C4-2B (cell line): Measurements from ENCODE around the gene DRC3.

ENCODE experiments used
- H3K27ac ChIP-seq: fragments of 450-650 bp; 2 replicates; pipeline ENCODE4 v1.5.1; 2017
- ZFX ChIP-seq: fragments of 450-650 bp; IDR thresholded peaks from 2 replicates; pipeline ENCODE4 v1.6.1; 2017
- TF ChIP-seq, protein P1 (sequence below): fragments of 450-650 bp; conservative IDR thresholded peaks from 2 replicates; pipeline ENCODE4 v1.5.1; 2017; ENCODE audit warnings: mild to moderate bottlenecking

DRC3 gene

GRCh38 chr17:17960500-17961030 is 12.1 kb upstream of the DRC3 start:
- no peak for TF ChIP-seq ZFX
- TF ChIP-seq, protein P1, sequence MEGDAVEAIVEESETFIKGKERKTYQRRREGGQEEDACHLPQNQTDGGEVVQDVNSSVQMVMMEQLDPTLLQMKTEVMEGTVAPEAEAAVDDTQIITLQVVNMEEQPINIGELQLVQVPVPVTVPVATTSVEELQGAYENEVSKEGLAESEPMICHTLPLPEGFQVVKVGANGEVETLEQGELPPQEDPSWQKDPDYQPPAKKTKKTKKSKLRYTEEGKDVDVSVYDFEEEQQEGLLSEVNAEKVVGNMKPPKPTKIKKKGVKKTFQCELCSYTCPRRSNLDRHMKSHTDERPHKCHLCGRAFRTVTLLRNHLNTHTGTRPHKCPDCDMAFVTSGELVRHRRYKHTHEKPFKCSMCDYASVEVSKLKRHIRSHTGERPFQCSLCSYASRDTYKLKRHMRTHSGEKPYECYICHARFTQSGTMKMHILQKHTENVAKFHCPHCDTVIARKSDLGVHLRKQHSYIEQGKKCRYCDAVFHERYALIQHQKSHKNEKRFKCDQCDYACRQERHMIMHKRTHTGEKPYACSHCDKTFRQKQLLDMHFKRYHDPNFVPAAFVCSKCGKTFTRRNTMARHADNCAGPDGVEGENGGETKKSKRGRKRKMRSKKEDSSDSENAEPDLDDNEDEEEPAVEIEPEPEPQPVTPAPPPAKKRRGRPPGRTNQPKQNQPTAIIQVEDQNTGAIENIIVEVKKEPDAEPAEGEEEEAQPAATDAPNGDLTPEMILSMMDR, result no peak
- 0 out of 2 replicates have a peak overlapping the region, but pooled peaks have one; percentile 16 for H3K27ac ChIP-seq

DNA sequence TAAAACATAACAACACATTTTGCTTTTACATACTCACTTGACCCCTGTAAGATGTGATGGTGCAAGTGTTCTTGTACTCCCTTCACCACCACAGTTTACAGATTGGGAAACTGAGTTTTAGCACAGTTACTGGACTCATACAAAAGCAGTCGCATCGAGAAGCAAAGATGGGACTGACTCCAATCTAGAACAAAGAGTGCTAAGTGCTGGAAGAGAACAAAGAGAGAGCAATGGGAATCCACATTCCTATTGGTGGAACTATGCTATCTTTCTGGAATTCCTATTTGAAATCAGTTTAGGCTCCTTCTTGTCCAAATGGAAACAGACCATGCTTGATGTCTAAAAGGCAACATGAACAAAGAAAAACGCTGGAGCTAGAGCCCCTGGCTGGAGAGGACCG is 9.6 kb upstream of the DRC3 start:
- TF ChIP-seq, protein P1, result no peak
- TF ChIP-seq ZFX, result no peak
- H3K27ac ChIP-seq, result no peak overlapping the region

- TF ChIP-seq, protein P1, result no peak
- no peak for TF ChIP-seq ZFX
- H3K27ac ChIP-seq, result no peak overlapping the region
These were observed 8.8 kb upstream of the DRC3 start for GRCh38 chr17:17963694-17964436.

- TF ChIP-seq, protein P1, result no peak
- no peak for TF ChIP-seq ZFX
- no peak overlapping the region for H3K27ac ChIP-seq
These were observed 8.0 kb upstream of the DRC3 start for GRCh38 chr17:17964710-17965109.

GRCh38 chr17:17965152-17965721 is 7.4 kb upstream of the DRC3 start:
- H3K27ac ChIP-seq, result no peak overlapping the region
- TF ChIP-seq ZFX, result no peak
- TF ChIP-seq, protein P1, result no peak

DNA sequence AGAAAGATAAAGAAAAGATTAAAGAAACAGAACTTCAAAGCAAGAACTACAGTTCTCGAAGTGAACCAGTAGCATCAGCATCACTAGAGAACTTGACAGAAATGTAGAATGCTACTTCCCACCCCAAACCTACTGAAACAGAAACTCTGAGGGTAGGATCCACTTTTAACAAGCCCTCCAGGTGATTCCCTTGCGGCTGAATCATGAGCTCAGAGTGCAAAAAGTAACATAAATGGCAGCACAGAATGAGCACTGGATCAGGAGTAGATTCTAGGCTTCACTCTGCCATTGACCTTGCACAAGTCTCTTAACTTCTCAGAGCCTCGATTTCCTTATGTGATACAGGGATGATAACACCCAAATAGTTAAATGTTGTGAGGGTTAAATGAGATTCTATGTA is 6.3 kb upstream of the DRC3 start:
- TF ChIP-seq, protein P1, result no peak
- TF ChIP-seq ZFX, result no peak

DNA sequence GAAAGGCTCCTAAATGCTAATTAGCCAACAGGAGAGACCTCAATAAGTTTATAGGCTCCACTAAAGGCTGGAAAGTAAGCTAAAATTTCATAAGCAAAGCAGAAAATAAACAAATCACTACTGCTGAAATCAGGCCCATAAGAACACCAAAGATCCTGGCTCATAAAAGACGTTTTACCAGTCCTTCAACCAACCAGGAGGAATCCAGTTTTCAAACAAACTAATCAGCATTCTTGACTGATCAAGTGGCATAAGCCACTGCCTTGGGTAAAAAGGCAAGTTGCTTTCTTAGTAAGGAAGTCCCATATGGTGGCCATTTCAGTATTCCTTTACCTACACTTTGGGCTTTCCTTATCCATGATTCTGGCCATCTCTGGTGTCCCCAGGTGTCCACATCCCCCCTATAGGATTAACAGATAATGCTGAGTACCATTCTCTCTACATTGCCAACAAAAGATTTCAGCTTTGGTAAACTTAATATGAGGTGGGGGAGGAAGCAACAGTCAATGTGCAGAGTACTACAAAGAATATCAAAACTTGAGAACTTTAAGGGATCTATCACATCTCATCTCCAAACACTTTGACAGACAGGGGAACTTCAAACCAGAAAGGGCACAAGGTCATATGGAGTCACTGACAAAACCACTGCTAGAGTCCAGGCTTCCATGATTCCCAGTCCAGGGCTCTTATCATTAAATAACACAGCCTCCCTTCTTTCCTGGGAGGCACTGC is 1.8 kb upstream of the DRC3 start:
- no peak for TF ChIP-seq ZFX
- TF ChIP-seq, protein P1, result no peak
- peak overlapping the region; percentile 65 for H3K27ac ChIP-seq

More for the DNA sequence above, 6.3 kb upstream of the DRC3 start:
- no peak overlapping the region for H3K27ac ChIP-seq
